ENCODE measurements around the gene FYN. TPM values are rescaled to one million over a fixed set of nuclear protein-coding genes. Genes with fewer than 3 reads are reported as not detected.

Gene FYN
- total RNA-seq, 1 experiment from 2014 or later = 60.6 TPM

- in situ Hi-C loops (cut with HindIII; ENCODE audit: low pct_unique_long_range_greater_than_20kb, low sequenced_read_pairs) = no loop called here
- no peak for DNase-seq (ENCODE audit: low read depth, low spot score)
Measured at GRCh38 chr6:111663692-111664564, 209.3 kb downstream of the FYN start.

- no peak for DNase-seq (ENCODE audit: low read depth, low spot score)
- in situ Hi-C loops (cut with HindIII; ENCODE audit: low pct_unique_long_range_greater_than_20kb, low sequenced_read_pairs) = no loop called here
Measured at GRCh38 chr6:111662794-111663593, 210.3 kb downstream of the FYN start.

GRCh38 chr6:111662072-111662793, 211.0 kb downstream of the FYN start:
- DNase-seq (ENCODE audit: low read depth, low spot score) = no peak
- in situ Hi-C loops (cut with HindIII; ENCODE audit: low pct_unique_long_range_greater_than_20kb, low sequenced_read_pairs) = no loop called here

GRCh38 chr6:111661541-111662061, 211.7 kb downstream of the FYN start:
- DNase-seq (ENCODE audit: low read depth, low spot score) = no peak
- in situ Hi-C loops (cut with HindIII; ENCODE audit: low pct_unique_long_range_greater_than_20kb, low sequenced_read_pairs) = no loop called here

- in situ Hi-C loops (cut with HindIII; ENCODE audit: low pct_unique_long_range_greater_than_20kb, low sequenced_read_pairs) = no loop called here
- no peak for DNase-seq (ENCODE audit: low read depth, low spot score)
Measured at GRCh38 chr6:111660531-111660930, 212.7 kb downstream of the FYN start.

- no peak for DNase-seq (ENCODE audit: low read depth, low spot score)
- in situ Hi-C loops (cut with HindIII; ENCODE audit: low pct_unique_long_range_greater_than_20kb, low sequenced_read_pairs) = no loop called here
Measured at GRCh38 chr6:111658462-111659154, 214.6 kb downstream of the FYN start.

- DNase-seq (ENCODE audit: low read depth, low spot score) = peak; percentile 25
- in situ Hi-C loops (cut with HindIII; ENCODE audit: low pct_unique_long_range_greater_than_20kb, low sequenced_read_pairs) = no loop called here
Measured at GRCh38 chr6:111657146-111657545, 216.1 kb downstream of the FYN start.

- in situ Hi-C loops (cut with HindIII; ENCODE audit: low pct_unique_long_range_greater_than_20kb, low sequenced_read_pairs) = no loop called here
- no peak for DNase-seq (ENCODE audit: low read depth, low spot score)
Measured at GRCh38 chr6:111653979-111654378, 219.3 kb downstream of the FYN start.

GRCh38 chr6:111653434-111653833, 219.8 kb downstream of the FYN start:
- in situ Hi-C loops (cut with HindIII; ENCODE audit: low pct_unique_long_range_greater_than_20kb, low sequenced_read_pairs) = no loop called here
- DNase-seq (ENCODE audit: low read depth, low spot score) = no peak

- in situ Hi-C loops (cut with HindIII; ENCODE audit: low pct_unique_long_range_greater_than_20kb, low sequenced_read_pairs) = no loop called here
- no peak for DNase-seq (ENCODE audit: low read depth, low spot score)
Measured at GRCh38 chr6:111652156-111652555, 221.1 kb downstream of the FYN start.

- no peak for DNase-seq (ENCODE audit: low read depth, low spot score)
- in situ Hi-C loops (cut with HindIII; ENCODE audit: low pct_unique_long_range_greater_than_20kb, low sequenced_read_pairs) = no loop called here
Measured at GRCh38 chr6:111651185-111652034, 221.8 kb downstream of the FYN start.

GRCh38 chr6:111650049-111650448, 223.2 kb downstream of the FYN start:
- no peak for DNase-seq (ENCODE audit: low read depth, low spot score)
- in situ Hi-C loops (cut with HindIII; ENCODE audit: low pct_unique_long_range_greater_than_20kb, low sequenced_read_pairs) = no loop called here

GRCh38 chr6:111648100-111648499, 225.2 kb downstream of the FYN start:
- DNase-seq (ENCODE audit: low read depth, low spot score) = no peak
- in situ Hi-C loops (cut with HindIII; ENCODE audit: low pct_unique_long_range_greater_than_20kb, low sequenced_read_pairs) = no loop called here

GRCh38 chr6:111646942-111647341, 226.3 kb downstream of the FYN start:
- no peak for DNase-seq (ENCODE audit: low read depth, low spot score)
- in situ Hi-C loops (cut with HindIII; ENCODE audit: low pct_unique_long_range_greater_than_20kb, low sequenced_read_pairs) = no loop called here

GRCh38 chr6:111646034-111646433, 227.2 kb downstream of the FYN start:
- DNase-seq (ENCODE audit: low read depth, low spot score) = no peak
- in situ Hi-C loops (cut with HindIII; ENCODE audit: low pct_unique_long_range_greater_than_20kb, low sequenced_read_pairs) = no loop called here

- no peak for DNase-seq (ENCODE audit: low read depth, low spot score)
- in situ Hi-C loops (cut with HindIII; ENCODE audit: low pct_unique_long_range_greater_than_20kb, low sequenced_read_pairs) = no loop called here
Measured at GRCh38 chr6:111644893-111645430, 228.3 kb downstream of the FYN start.
